T47D (cell line): ENCODE data around the gene ZNF714.
"Not testable (repeated sequence)": the region's sequence is repeated elsewhere in the genome, so short reads cannot be mapped to it uniquely, and the experiment has no call there.

ENCODE experiments used
- DNase-seq, 2 experiments: peaks; one replicate each; pipeline versions ENCODE4 v3.0.0 to v3.0.0-alpha.2; 2011 to 2012; ENCODE audit warnings: low read depth in 1 of 2, low spot score in 1 of 2
- JUND ChIP-seq: IDR thresholded peaks from 2 replicates; pipeline ENCODE4 v1.6.1; 2012; ENCODE audit warnings: low read depth
- in situ Hi-C: cut with HindIII; loops from 2 replicates; pipeline ENCODE4 v1.10.0; 2016; ENCODE audit warnings: low sequenced_read_pairs, low pct_unique_long_range_greater_than_20kb

Gene ZNF714

DNA sequence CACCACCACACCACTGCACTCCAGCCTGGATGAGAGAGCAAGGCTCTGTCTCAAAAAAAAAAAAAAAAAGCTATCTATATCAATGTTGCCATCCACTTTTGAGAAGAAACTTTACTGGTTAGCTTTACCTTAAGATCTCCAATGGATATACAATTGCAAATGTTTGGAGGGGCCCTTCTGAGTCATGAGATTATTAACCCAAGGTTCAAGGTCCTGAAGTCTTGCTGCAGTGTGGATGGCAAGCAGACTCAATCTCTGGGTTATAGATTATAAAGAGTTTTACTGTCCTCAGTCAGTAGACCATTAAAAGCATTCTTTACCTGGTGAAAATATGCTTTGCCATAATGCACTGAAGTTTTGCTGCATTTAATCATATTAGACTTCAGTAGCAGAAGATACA is 56.1 kb downstream of the ZNF714 start:
- DNase-seq: no peak
- TF ChIP-seq JUND: no peak
- in situ Hi-C loops: no loop called here

DNA sequence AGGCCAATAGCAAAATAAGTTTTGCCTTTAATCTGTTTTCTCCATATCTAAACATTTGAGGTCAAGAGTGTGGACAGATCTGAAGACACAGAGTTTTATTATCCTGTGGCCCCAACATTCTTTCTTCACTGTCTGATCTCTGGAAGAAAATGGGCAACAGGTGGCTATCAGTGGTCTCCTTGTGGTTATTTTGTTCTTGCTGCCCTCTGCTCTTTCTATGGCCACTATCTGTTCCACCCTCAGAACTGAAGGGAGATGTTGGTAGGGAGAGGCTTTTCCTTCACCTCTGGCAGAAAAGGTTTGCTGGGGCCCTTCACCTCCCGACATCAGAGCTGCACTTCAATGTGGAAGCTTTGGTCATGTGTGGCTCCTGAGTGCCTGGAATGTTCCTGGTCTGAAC is 59.0 kb downstream of the ZNF714 start:
- DNase-seq, in situ Hi-C loops: not testable (repeated sequence)

DNA sequence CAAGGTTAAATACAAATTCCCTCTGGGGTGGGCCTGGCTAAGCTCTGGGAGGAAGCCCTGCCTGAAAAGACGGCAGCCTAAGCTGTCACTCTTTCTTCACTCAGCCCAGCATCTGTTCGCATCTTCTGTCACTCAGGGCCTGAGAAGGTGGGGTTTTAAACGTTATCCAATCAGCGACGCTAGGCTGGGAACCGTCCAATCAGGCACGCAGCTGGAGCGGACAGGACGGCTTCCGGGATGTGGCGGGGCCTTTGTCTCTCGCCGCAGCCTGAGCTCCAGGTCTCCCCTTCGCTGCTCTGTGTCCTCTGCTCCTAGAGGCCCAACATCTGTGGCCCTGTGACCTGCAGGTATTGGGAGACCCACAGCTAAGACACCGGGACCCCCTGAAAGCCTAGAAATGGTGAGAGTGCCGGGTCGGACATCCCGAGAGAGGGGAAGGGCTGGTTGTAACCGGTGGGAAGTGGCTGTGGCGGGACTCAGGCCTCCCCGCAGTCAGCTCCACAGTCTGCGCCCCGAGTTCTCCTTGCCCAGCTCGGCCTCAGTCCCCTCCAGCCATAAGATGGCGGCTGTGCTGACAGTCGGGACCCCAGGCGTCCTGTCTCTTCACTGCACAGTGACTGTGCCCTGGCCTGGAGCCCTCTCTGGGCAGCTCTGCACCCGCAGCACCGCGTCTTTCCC is 59.9 kb downstream of the ZNF714 start, which contains the start of gene ZNF431:
TSS of gene ZNF431 (plus strand) at position 254 of the 678 bp plus-strand sequence. CDS start at position 398, 144 bp downstream.
- in situ Hi-C loops: no loop called here
- peak; percentile 44 to 95 for DNase-seq
- no peak for TF ChIP-seq JUND

DNA sequence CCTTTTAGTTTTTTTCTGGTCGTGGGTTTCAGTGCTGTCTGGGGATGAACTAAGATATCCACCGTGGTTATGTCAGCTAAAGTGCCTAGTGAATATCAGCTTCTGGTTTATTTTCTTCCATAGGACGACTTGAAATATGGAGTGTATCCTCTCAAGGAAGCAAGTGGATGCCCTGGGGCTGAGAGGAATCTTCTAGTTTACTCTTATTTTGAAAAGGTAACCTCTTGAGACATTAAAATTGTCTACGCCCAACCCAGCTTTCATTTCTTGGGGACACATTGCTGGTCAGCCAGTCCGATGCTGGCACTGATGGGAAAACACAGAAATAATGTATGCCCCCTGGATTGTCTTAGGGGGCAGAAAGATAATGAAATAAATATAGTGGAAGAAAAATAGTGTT is 61.4 kb downstream of the ZNF714 start:
- DNase-seq: no peak
- in situ Hi-C loops: no loop called here
- TF ChIP-seq JUND: no peak

- TF ChIP-seq JUND: no peak
- in situ Hi-C loops: no loop called here
- DNase-seq: no peak
Measured at GRCh38 chr19:21143854-21144253, 61.9 kb downstream of the ZNF714 start.

GRCh38 chr19:21147540-21147939 is 65.5 kb downstream of the ZNF714 start:
- TF ChIP-seq JUND: no peak
- in situ Hi-C loops: no loop called here
- DNase-seq: no peak

GRCh38 chr19:21148681-21149080 is 66.7 kb downstream of the ZNF714 start:
- in situ Hi-C loops: no loop called here
- no peak for TF ChIP-seq JUND
- DNase-seq: no peak

DNA sequence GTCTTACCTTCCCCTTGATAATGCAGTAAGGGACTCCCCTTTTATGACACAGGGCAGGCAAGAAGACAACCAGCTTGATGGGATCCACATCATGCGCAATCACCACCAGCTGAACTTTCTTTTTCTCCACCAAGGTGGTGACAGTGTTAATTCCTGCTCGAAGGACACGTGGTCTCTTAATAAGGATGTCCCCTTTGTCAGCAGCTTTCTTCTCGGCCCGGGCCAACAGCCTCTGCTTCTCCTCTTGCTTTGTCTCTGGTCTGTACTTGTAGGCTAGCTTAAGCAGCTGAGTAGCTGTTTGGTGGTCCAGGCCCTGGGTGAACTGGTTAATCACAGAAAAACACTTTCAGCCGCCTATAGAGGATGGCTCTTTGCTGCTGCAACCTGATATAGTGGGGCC is 67.9 kb downstream of the ZNF714 start:
- no peak for DNase-seq
- TF ChIP-seq JUND: no peak
- in situ Hi-C loops: no loop called here

GRCh38 chr19:21151460-21151859 is 69.5 kb downstream of the ZNF714 start:
- no peak for TF ChIP-seq JUND
- in situ Hi-C loops: no loop called here
- no peak for DNase-seq

DNA sequence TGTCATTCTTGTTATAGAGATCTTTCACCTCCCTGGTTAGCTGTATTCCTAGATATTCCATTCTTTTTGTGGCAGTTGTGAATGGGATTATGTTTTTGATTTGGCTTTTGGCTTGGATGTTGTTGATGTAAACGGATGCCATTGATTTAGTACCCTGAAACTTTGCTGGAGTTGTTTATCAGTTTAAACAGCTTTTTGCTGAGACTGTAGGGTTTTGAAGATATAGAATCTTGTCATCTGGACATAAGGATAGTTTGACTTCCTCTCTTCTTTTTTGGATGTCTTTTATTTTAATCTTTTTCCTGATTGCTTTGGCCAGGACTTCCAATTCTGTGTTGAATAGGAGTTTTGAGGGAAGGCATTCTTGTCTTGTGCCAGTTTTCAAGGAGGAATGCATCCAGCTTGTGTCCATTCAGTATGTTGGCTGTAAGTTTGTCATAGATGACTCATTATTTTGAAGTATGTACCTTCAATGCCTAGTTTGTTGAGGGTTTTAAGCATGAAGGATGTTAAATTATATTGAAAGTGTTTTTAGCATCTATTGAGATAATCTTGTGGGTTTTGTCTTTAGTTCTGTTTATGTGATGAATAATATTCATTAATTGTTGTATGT is 76.6 kb downstream of the ZNF714 start:
- no peak for DNase-seq
- in situ Hi-C loops: no loop called here
- TF ChIP-seq JUND: no peak

DNA sequence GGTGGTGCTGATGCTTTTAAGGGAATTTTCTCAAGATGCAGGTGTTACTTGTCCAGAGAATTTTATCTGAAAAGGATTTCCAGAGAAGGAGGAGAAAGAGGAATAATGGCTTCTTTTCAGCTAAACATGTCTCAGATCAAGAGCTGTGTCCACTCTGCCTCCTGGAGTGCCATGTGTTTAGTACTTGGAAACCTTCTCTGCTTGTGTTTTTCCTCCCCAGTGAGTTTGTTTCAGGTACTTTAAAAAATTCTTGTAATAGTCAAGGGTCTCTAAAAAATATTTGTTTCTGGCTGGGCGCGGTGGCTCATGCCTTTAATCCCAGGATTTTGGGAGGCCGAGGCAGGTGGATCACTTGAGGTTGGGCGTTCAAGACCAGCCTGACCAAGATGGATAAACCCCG is 82.5 kb downstream of the ZNF714 start:
- no peak for TF ChIP-seq JUND
- in situ Hi-C loops: no loop called here
- DNase-seq: no peak

GRCh38 chr19:21166436-21166835 is 84.4 kb downstream of the ZNF714 start:
- TF ChIP-seq JUND: no peak

More at GRCh38 chr19:21166436-21166835, 84.4 kb downstream of the ZNF714 start:
- in situ Hi-C loops: no loop called here
- no peak for DNase-seq
